GM12878 (cell line): ENCODE results near the gene NUAK2. TPM values are rescaled to one million over a fixed set of nuclear protein-coding genes. Genes with fewer than 3 reads are reported as not detected.

Experiments
- ATAC-seq: fragments of 200-7000 bp; cut with Tn5 transposase; 3 replicates; pipeline ENCODE4 v1.9.1; 2020; ENCODE audit warnings: mild to moderate bottlenecking, moderate library complexity
- BruUV-seq: library from RNA; stranded (reverse); fragments of 400-500 nt; replicated peaks from 2 replicates; lab custom pipeline; 2021; lab: Mats Ljungman, UMichigan
- CTCF ChIA-PET: fragments of 300-600 bp; sonication (Branson Sonifier 250); formaldehyde crosslinking; extraction: SDS; loops from one replicate; lab custom pipeline; 2021; ENCODE audit warnings: inconsistent platforms; lab: Yijun Ruan, JAX
- POLR2A ChIA-PET: fragments of 350-600 bp; formaldehyde crosslinking; extraction: SDS; loops from one replicate; lab custom pipeline; 2021; ENCODE audit warnings: inconsistent platforms; lab: Charles Lee
- RAD21 ChIA-PET: fragments of 300-600 bp; sonication (Branson Sonifier 250); formaldehyde crosslinking; loops from one replicate; lab custom pipeline; 2023; ENCODE audit warnings: antibody characterized with exemption; ENCODE audit not compliant: unreplicated experiment; lab: Charles Lee
- SMC1A ChIA-PET: fragments of 300-600 bp; sonication (Branson Sonifier 250); formaldehyde crosslinking; loops from one replicate; lab custom pipeline; 2023; ENCODE audit not compliant: unreplicated experiment, uncharacterized antibody; lab: Charles Lee
- DNase-seq: peaks from one replicate; pipeline ENCODE4 v3.0.0-alpha.2; 2011; ENCODE audit warnings: low read depth, low spot score
- FAIRE-seq: peaks from 3 replicates; lab custom pipeline; 2011; peaks lifted over from hg19 to GRCh38; lab: Jason Lieb, UNC
- H2AFZ ChIP-seq: 2 replicates; pipeline ENCODE4 v1.6.0; 2011; ENCODE audit warnings: low read depth, low read length, control low read depth; ENCODE audit not compliant: control insufficient read depth
- H3K27ac ChIP-seq: 2 replicates; pipeline ENCODE4 v1.5.1; 2011; ENCODE audit warnings: control low read depth; ENCODE audit not compliant: control insufficient read depth, insufficient read depth
- H3K27me3 ChIP-seq, 2 experiments: replicated peaks in 1 of 2; 2 replicates each; pipeline versions ENCODE4 v1.6.0 to v1.6.1; 2011; ENCODE audit warnings: low read length in 1 of 2; ENCODE audit not compliant: control insufficient read depth in 2 of 2, insufficient read depth in 2 of 2
- H3K36me3 ChIP-seq, 2 experiments: 2 replicates each; pipeline ENCODE4 v1.5.1; 2011; ENCODE audit warnings: low read length in 1 of 2; ENCODE audit not compliant: control insufficient read depth in 2 of 2, insufficient read depth in 2 of 2
- H3K4me1 ChIP-seq: 2 replicates; pipeline ENCODE4 v1.6.1; 2011; ENCODE audit warnings: mild to moderate bottlenecking, low read length, moderate library complexity, mixed read lengths; ENCODE audit not compliant: control insufficient read depth, insufficient read depth
- H3K4me2 ChIP-seq: 2 replicates; pipeline ENCODE4 v1.6.0; 2011; ENCODE audit warnings: control low read depth; ENCODE audit not compliant: control insufficient read depth, insufficient read depth
- H3K4me3 ChIP-seq: fragments of 200-600 bp; sonication (generic); 2 replicates; pipeline ENCODE4 v1.5.1; 2016
- H3K79me2 ChIP-seq: 2 replicates; pipeline ENCODE4 v1.6.0; 2011; ENCODE audit warnings: low read length; ENCODE audit not compliant: control insufficient read depth, insufficient read depth
- H3K9ac ChIP-seq: 2 replicates; pipeline ENCODE4 v1.8.0; 2011; ENCODE audit warnings: low read length, control low read depth, mixed read lengths; ENCODE audit not compliant: control insufficient read depth, insufficient read depth
- H3K9me3 ChIP-seq: replicated peaks from 3 replicates; pipeline ENCODE4 v1.5.1; 2011; ENCODE audit warnings: mild to moderate bottlenecking, low read length; ENCODE audit not compliant: control insufficient read depth, insufficient read depth
- H4K20me1 ChIP-seq: 2 replicates; pipeline ENCODE4 v1.6.0; 2011; ENCODE audit not compliant: control insufficient read depth, insufficient read depth
- BACH1 ChIP-seq: fragments of 450-650 bp; IDR thresholded peaks from 2 replicates; pipeline ENCODE4 v1.6.1; 2017; ENCODE audit warnings: mild to moderate bottlenecking, borderline replicate concordance
- BRCA1 ChIP-seq: IDR thresholded peaks from 2 replicates; pipeline ENCODE4 v1.6.1; 2011; ENCODE audit warnings: low read depth, low read length, improper control_type of control experiment
- EZH2 ChIP-seq: IDR thresholded peaks from 2 replicates; pipeline ENCODE4 v1.6.1; 2012; ENCODE audit warnings: low read depth, mild to moderate bottlenecking, control low read depth, inconsistent platforms, low read length, borderline replicate concordance; ENCODE audit not compliant: control insufficient read depth
- IKZF2 ChIP-seq, 2 experiments: fragments of 450-650 bp; IDR thresholded peaks; 2 replicates each; pipeline ENCODE4 v1.6.1; 2017; ENCODE audit warnings: mild to moderate bottlenecking in 2 of 2, moderate library complexity in 2 of 2
- LARP7 ChIP-seq: fragments of 450-650 bp; IDR thresholded peaks from 2 replicates; pipeline ENCODE4 v1.6.1; 2017; ENCODE audit warnings: mild to moderate bottlenecking
- MYB ChIP-seq: fragments of 150-350 bp; IDR thresholded peaks from 2 replicates; pipeline ENCODE4 v1.6.1; 2014; ENCODE audit warnings: mild to moderate bottlenecking, low read depth, low read length, borderline replicate concordance
- RBBP5 ChIP-seq: fragments of 200-600 bp; sonication (generic); conservative IDR thresholded peaks from 2 replicates; pipeline ENCODE4 v1.6.1; 2016
- RELB ChIP-seq: fragments of 450-650 bp; IDR thresholded peaks from 2 replicates; pipeline ENCODE4 v1.6.1; 2017; ENCODE audit warnings: low read depth, mild to moderate bottlenecking, moderate library complexity
- SPI1 ChIP-seq: IDR thresholded peaks from 2 replicates; pipeline ENCODE4 v1.6.1; 2011; ENCODE audit warnings: low read depth, mild to moderate bottlenecking, low read length, moderate library complexity, borderline replicate concordance; ENCODE audit not compliant: insufficient read depth
- SREBF2 ChIP-seq: IDR thresholded peaks from 2 replicates; pipeline ENCODE4 v1.6.1; 2012; ENCODE audit warnings: mild to moderate bottlenecking, low read length
- ZNF217 ChIP-seq: fragments of 450-650 bp; IDR thresholded peaks from 2 replicates; pipeline ENCODE4 v1.6.1; 2017; ENCODE audit warnings: antibody characterized with exemption, mild to moderate bottlenecking
- WGBS: methylation state at CpG from one replicate; pipeline ENCODE4 v1.1.6; 2016; ENCODE audit warnings: low lambda C conversion rate; ENCODE audit not compliant: insufficient replicate concordance, insufficient coverage; ENCODE audit errors: missing lambda C conversion rate; 5-methylcytosine and 5-hydroxymethylcytosine counted together
- in situ Hi-C: fragments of 300-500 bp; cut with MboI; formaldehyde crosslinking; loops from 9 replicates; pipeline ENCODE4 v1.14.3; 2018; ENCODE audit warnings: mixed read lengths
- intact Hi-C: fragments of 100-400 bp; cut with micrococcal nuclease; formaldehyde crosslinking; loops from one replicate; pipeline ENCODE4 v1.14.2; 2022; ENCODE audit not compliant: unreplicated experiment
- polyA plus RNA-seq, 11 experiments: library from polyadenylated mRNA; depleted of rRNA in 4 of 11; unstranded in 6 of 11; stranded (reverse) in 5 of 11; fragments of >200 nt; fragmentation: Nextera tagmentation in 4 of 11; fragmentation: Illumina TruSeq in 1 of 11; extraction: Ambion mirVana in 4 of 11; extraction: Trizol in 1 of 11; gene quantifications; 1 replicate in 1 of 11; 2 replicates in 10 of 11; pipeline versions ENCODE4 v1.2.1 to v1.2.3, GENCODE V29; 2011 to 2016; ENCODE audit warnings: inconsistent platforms in 2 of 11, missing spikeins in 2 of 11, low read depth in 1 of 11
- total RNA-seq, 4 experiments: library from RNA; depleted of rRNA in 3 of 4; stranded (reverse); fragments of >200 nt in 3 of 4; fragmentation: Illumina TruSeq in 1 of 4; extraction: Trizol in 1 of 4; gene quantifications; 2 replicates each; pipeline versions ENCODE4 v1.2.1 to v1.2.3, GENCODE V29; 2013 to 2021
- TF ChIP-seq, protein P1 (sequence below): fragments of 450-650 bp; IDR thresholded peaks from 2 replicates; pipeline ENCODE4 v1.6.1; 2017; ENCODE audit warnings: antibody characterized with exemption, mild to moderate bottlenecking, moderate library complexity
- TF ChIP-seq, protein P2 (sequence below): IDR thresholded peaks from 2 replicates; pipeline ENCODE4 v1.6.1; 2012; ENCODE audit warnings: low read depth, low read length, improper control_type of control experiment
- TF ChIP-seq, protein P3 (sequence below): IDR thresholded peaks from 2 replicates; pipeline ENCODE4 v1.6.1; 2011; ENCODE audit warnings: low read depth, low read length, improper control_type of control experiment, borderline replicate concordance

The NUAK2 gene
- total and polyA plus RNA-seq, 10 of the 15 experiments (the other 5 are each of a cell fraction or from before 2014, with no cell fraction given), result 0.27 to 3.0 (median 1.2) TPM

GRCh38 chr1:205350124-205350523 is 28.6 kb upstream of the NUAK2 start:
- 15% methylated on average over 4 of the region's 4 CpGs for WGBS
- ATAC-seq, result no peak
- Histone ChIP-seq H3K27me3 (peaks cover 0 to 10% of the 10 kb centered on the region in 2 experiments; a peak in 3 of 4 replicates), H3K4me3 (no peak overlapping the region), H3K79me2 (no peaks in the 10 kb centered on the region), H4K20me1 (no peaks in the 10 kb centered on the region), H3K27ac (no peak overlapping the region), H3K36me3 (no peaks in the 10 kb centered on the region), H2AFZ (no peak overlapping the region), H3K4me2 (no peak overlapping the region), H3K9ac (no peak overlapping the region), H3K4me1 (no peaks in the 10 kb centered on the region), H3K9me3 (no peaks in the 10 kb centered on the region)
- ChIA-PET CTCF (interaction anchor here (1.0 to 4.4 kb wide), 10 partner anchors 11 to 305 kb away, joined by 3 to 45 read pairs (median 8); no protein-coding TSS in a partner anchor), POLR2A (no interaction called here), SMC1A (interaction anchor here (0.7 to 2.7 kb wide), 4 partner anchors 13 to 135 kb away, joined by 3 to 11 read pairs (median 5); no protein-coding TSS in a partner anchor), RAD21 (interaction anchor here (1.2 kb wide), 1 partner anchor 77 kb away, joined by 7 read pairs; no protein-coding TSS in a partner anchor)
- intact Hi-C loops (no loop called here), in situ Hi-C loops (no loop called here)
- no peak for FAIRE-seq
- BruUV-seq, result no TSS peak
- no peak for DNase-seq
- TF ChIP-seq BACH1 (no peak), SPI1 (no peak), IKZF2 (IDR thresholded peaks at IDR 0.05) (no peak), MYB (no peak), EZH2 (no peak), RELB (no peak), SREBF2 (no peak), BRCA1 (no peak), RBBP5 (no peak), ZNF217 (no peak), LARP7 (no peak)
- TF ChIP-seq, protein P1, sequence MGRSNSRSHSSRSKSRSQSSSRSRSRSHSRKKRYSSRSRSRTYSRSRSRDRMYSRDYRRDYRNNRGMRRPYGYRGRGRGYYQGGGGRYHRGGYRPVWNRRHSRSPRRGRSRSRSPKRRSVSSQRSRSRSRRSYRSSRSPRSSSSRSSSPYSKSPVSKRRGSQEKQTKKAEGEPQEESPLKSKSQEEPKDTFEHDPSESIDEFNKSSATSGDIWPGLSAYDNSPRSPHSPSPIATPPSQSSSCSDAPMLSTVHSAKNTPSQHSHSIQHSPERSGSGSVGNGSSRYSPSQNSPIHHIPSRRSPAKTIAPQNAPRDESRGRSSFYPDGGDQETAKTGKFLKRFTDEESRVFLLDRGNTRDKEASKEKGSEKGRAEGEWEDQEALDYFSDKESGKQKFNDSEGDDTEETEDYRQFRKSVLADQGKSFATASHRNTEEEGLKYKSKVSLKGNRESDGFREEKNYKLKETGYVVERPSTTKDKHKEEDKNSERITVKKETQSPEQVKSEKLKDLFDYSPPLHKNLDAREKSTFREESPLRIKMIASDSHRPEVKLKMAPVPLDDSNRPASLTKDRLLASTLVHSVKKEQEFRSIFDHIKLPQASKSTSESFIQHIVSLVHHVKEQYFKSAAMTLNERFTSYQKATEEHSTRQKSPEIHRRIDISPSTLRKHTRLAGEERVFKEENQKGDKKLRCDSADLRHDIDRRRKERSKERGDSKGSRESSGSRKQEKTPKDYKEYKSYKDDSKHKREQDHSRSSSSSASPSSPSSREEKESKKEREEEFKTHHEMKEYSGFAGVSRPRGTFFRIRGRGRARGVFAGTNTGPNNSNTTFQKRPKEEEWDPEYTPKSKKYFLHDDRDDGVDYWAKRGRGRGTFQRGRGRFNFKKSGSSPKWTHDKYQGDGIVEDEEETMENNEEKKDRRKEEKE, result no peak
- TF ChIP-seq, protein P2, sequence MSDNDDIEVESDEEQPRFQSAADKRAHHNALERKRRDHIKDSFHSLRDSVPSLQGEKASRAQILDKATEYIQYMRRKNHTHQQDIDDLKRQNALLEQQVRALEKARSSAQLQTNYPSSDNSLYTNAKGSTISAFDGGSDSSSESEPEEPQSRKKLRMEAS, result no peak
- TF ChIP-seq, protein P3, sequence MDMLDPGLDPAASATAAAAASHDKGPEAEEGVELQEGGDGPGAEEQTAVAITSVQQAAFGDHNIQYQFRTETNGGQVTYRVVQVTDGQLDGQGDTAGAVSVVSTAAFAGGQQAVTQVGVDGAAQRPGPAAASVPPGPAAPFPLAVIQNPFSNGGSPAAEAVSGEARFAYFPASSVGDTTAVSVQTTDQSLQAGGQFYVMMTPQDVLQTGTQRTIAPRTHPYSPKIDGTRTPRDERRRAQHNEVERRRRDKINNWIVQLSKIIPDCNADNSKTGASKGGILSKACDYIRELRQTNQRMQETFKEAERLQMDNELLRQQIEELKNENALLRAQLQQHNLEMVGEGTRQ, result no peak
